GM12878 (cell line): ENCODE data around the gene IL36G. TPM values are rescaled to one million over a fixed set of nuclear protein-coding genes. Genes with fewer than 3 reads are reported as not detected.

ENCODE experiments used
- ATAC-seq: fragments of 200-7000 bp; cut with Tn5 transposase; 3 replicates; pipeline ENCODE4 v1.9.1; 2020; ENCODE audit warnings: mild to moderate bottlenecking, moderate library complexity
- BruUV-seq: library from RNA; stranded (reverse); fragments of 400-500 nt; replicated peaks from 2 replicates; lab custom pipeline; 2021; lab: Mats Ljungman, UMichigan
- CTCF ChIA-PET: fragments of 300-600 bp; sonication (Branson Sonifier 250); formaldehyde crosslinking; extraction: SDS; loops from one replicate; lab custom pipeline; 2021; ENCODE audit warnings: inconsistent platforms; lab: Yijun Ruan, JAX
- POLR2A ChIA-PET: fragments of 350-600 bp; formaldehyde crosslinking; extraction: SDS; loops from one replicate; lab custom pipeline; 2021; ENCODE audit warnings: inconsistent platforms; lab: Charles Lee
- RAD21 ChIA-PET: fragments of 300-600 bp; sonication (Branson Sonifier 250); formaldehyde crosslinking; loops from one replicate; lab custom pipeline; 2023; ENCODE audit warnings: antibody characterized with exemption; ENCODE audit not compliant: unreplicated experiment; lab: Charles Lee
- SMC1A ChIA-PET: fragments of 300-600 bp; sonication (Branson Sonifier 250); formaldehyde crosslinking; loops from one replicate; lab custom pipeline; 2023; ENCODE audit not compliant: unreplicated experiment, uncharacterized antibody; lab: Charles Lee
- DNase-seq: peaks from one replicate; pipeline ENCODE4 v3.0.0-alpha.2; 2011; ENCODE audit warnings: low read depth, low spot score
- FAIRE-seq: peaks from 3 replicates; lab custom pipeline; 2011; peaks lifted over from hg19 to GRCh38; lab: Jason Lieb, UNC
- H2AFZ ChIP-seq: 2 replicates; pipeline ENCODE4 v1.6.0; 2011; ENCODE audit warnings: low read depth, low read length, control low read depth; ENCODE audit not compliant: control insufficient read depth
- H3K27ac ChIP-seq: 2 replicates; pipeline ENCODE4 v1.5.1; 2011; ENCODE audit warnings: control low read depth; ENCODE audit not compliant: control insufficient read depth, insufficient read depth
- H3K27me3 ChIP-seq, 2 experiments: replicated peaks in 1 of 2; 2 replicates each; pipeline versions ENCODE4 v1.6.0 to v1.6.1; 2011; ENCODE audit warnings: low read length in 1 of 2; ENCODE audit not compliant: control insufficient read depth in 2 of 2, insufficient read depth in 2 of 2
- H3K36me3 ChIP-seq, 2 experiments: 2 replicates each; pipeline ENCODE4 v1.5.1; 2011; ENCODE audit warnings: low read length in 1 of 2; ENCODE audit not compliant: control insufficient read depth in 2 of 2, insufficient read depth in 2 of 2
- H3K4me1 ChIP-seq: 2 replicates; pipeline ENCODE4 v1.6.1; 2011; ENCODE audit warnings: mild to moderate bottlenecking, low read length, moderate library complexity, mixed read lengths; ENCODE audit not compliant: control insufficient read depth, insufficient read depth
- H3K4me2 ChIP-seq: 2 replicates; pipeline ENCODE4 v1.6.0; 2011; ENCODE audit warnings: control low read depth; ENCODE audit not compliant: control insufficient read depth, insufficient read depth
- H3K4me3 ChIP-seq: fragments of 200-600 bp; sonication (generic); 2 replicates; pipeline ENCODE4 v1.5.1; 2016
- H3K79me2 ChIP-seq: 2 replicates; pipeline ENCODE4 v1.6.0; 2011; ENCODE audit warnings: low read length; ENCODE audit not compliant: control insufficient read depth, insufficient read depth
- H3K9ac ChIP-seq: 2 replicates; pipeline ENCODE4 v1.8.0; 2011; ENCODE audit warnings: low read length, control low read depth, mixed read lengths; ENCODE audit not compliant: control insufficient read depth, insufficient read depth
- H3K9me3 ChIP-seq: replicated peaks from 3 replicates; pipeline ENCODE4 v1.5.1; 2011; ENCODE audit warnings: mild to moderate bottlenecking, low read length; ENCODE audit not compliant: control insufficient read depth, insufficient read depth
- H4K20me1 ChIP-seq: 2 replicates; pipeline ENCODE4 v1.6.0; 2011; ENCODE audit not compliant: control insufficient read depth, insufficient read depth
- CHD1 ChIP-seq: IDR thresholded peaks from 2 replicates; pipeline ENCODE4 v1.6.1; 2012; ENCODE audit warnings: low read depth, low read length, improper control_type of control experiment
- CREM ChIP-seq: IDR thresholded peaks from 2 replicates; pipeline ENCODE4 v1.6.1; 2014; ENCODE audit warnings: antibody characterized with exemption, low read depth
- CTCF ChIP-seq, 3 experiments: IDR thresholded peaks in 2 of 3; conservative IDR thresholded peaks in 1 of 3; 2 replicates each; pipeline ENCODE4 v1.5.1; 2011; ENCODE audit warnings: low read depth in 3 of 3, low read length in 3 of 3, mild to moderate bottlenecking in 3 of 3, control low read depth in 2 of 3, moderate library complexity in 2 of 3, inconsistent platforms in 1 of 3, mixed read lengths in 1 of 3; ENCODE audit not compliant: control insufficient read depth in 2 of 3, insufficient read depth in 1 of 3; ENCODE audit errors: extremely low read depth in 1 of 3
- DPF2 ChIP-seq: fragments of 450-650 bp; IDR thresholded peaks from 2 replicates; pipeline ENCODE4 v1.6.1; 2017; ENCODE audit warnings: mild to moderate bottlenecking
- E2F4 ChIP-seq: IDR thresholded peaks from 2 replicates; pipeline ENCODE4 v1.6.1; 2012; ENCODE audit warnings: low read depth, low read length, improper control_type of control experiment
- IKZF2 ChIP-seq, 2 experiments: fragments of 450-650 bp; IDR thresholded peaks; 2 replicates each; pipeline ENCODE4 v1.6.1; 2017; ENCODE audit warnings: mild to moderate bottlenecking in 2 of 2, moderate library complexity in 2 of 2
- NR2C2 ChIP-seq: IDR thresholded peaks from 2 replicates; pipeline ENCODE4 v1.6.1; 2011; ENCODE audit warnings: borderline replicate concordance, low read depth; ENCODE audit not compliant: control insufficient read depth, insufficient read length
- PAX8 ChIP-seq: fragments of 450-650 bp; IDR thresholded peaks from 2 replicates; pipeline ENCODE4 v1.6.1; 2017; ENCODE audit warnings: mild to moderate bottlenecking, moderate library complexity
- RCOR1 ChIP-seq: conservative IDR thresholded peaks from 2 replicates; pipeline ENCODE4 v1.6.1; 2012; ENCODE audit warnings: low read depth, low read length, improper control_type of control experiment
- ZNF687 ChIP-seq: fragments of 450-650 bp; IDR thresholded peaks from 2 replicates; pipeline ENCODE4 v1.6.1; 2017; ENCODE audit warnings: mild to moderate bottlenecking, moderate library complexity
- WGBS: methylation state at CpG from one replicate; pipeline ENCODE4 v1.1.6; 2016; ENCODE audit warnings: low lambda C conversion rate; ENCODE audit not compliant: insufficient replicate concordance, insufficient coverage; ENCODE audit errors: missing lambda C conversion rate; 5-methylcytosine and 5-hydroxymethylcytosine counted together
- in situ Hi-C: fragments of 300-500 bp; cut with MboI; formaldehyde crosslinking; loops from 9 replicates; pipeline ENCODE4 v1.14.3; 2018; ENCODE audit warnings: mixed read lengths
- intact Hi-C: fragments of 100-400 bp; cut with micrococcal nuclease; formaldehyde crosslinking; loops from one replicate; pipeline ENCODE4 v1.14.2; 2022; ENCODE audit not compliant: unreplicated experiment
- polyA plus RNA-seq, 11 experiments: library from polyadenylated mRNA; depleted of rRNA in 4 of 11; unstranded in 6 of 11; stranded (reverse) in 5 of 11; fragments of >200 nt; fragmentation: Nextera tagmentation in 4 of 11; fragmentation: Illumina TruSeq in 1 of 11; extraction: Ambion mirVana in 4 of 11; extraction: Trizol in 1 of 11; gene quantifications; 1 replicate in 1 of 11; 2 replicates in 10 of 11; pipeline versions ENCODE4 v1.2.1 to v1.2.3, GENCODE V29; 2011 to 2016; ENCODE audit warnings: inconsistent platforms in 2 of 11, missing spikeins in 2 of 11, low read depth in 1 of 11
- total RNA-seq, 4 experiments: library from RNA; depleted of rRNA in 3 of 4; stranded (reverse); fragments of >200 nt in 3 of 4; fragmentation: Illumina TruSeq in 1 of 4; extraction: Trizol in 1 of 4; gene quantifications; 2 replicates each; pipeline versions ENCODE4 v1.2.1 to v1.2.3, GENCODE V29; 2013 to 2021
- TF ChIP-seq, protein P1 (sequence below): IDR thresholded peaks from 2 replicates; pipeline ENCODE4 v1.6.1; 2012; ENCODE audit warnings: improper control_type of control experiment, low read depth, low read length; ENCODE audit not compliant: insufficient replicate concordance

The IL36G gene
- total and polyA plus RNA-seq, 10 of the 15 experiments (the other 5 are each of a cell fraction or from before 2014, with no cell fraction given) = 0.10 TPM; not detected in 9

DNA sequence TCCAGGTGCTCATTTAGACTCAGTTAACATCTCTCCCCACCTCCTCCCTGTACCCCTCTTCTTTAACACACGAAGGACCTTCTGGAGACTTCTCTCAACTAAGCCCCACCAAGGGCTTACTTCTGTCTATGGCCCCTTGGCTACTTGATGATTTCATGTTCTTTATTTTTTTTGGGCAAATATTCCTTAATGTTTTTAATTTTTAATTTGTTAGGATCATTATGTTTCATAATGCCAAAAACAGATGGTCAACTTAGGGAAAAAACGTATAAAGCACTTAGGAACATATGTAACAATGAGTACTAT, 40.9 kb upstream of the IL36G start:
- no peaks in the 10 kb centered on the region for H4K20me1 ChIP-seq
- no peak overlapping the region for H3K4me2 ChIP-seq
- in situ Hi-C loops (loop anchor here (5.0 kb wide), 1 partner anchor 185 kb away; no protein-coding TSS in a partner anchor), intact Hi-C loops (no loop called here)
- ATAC-seq (no peak), FAIRE-seq (no peak), DNase-seq (no peak)
- H3K27ac ChIP-seq = no peak overlapping the region
- H3K4me1 ChIP-seq = no peaks in the 10 kb centered on the region
- ChIA-PET RAD21 (no interaction called here), POLR2A (no interaction called here), CTCF (no interaction called here), SMC1A (no interaction called here)
- H3K9me3 ChIP-seq = no peaks in the 10 kb centered on the region
- WGBS = 2% methylated on average over 2 of the region's 2 CpGs
- no peaks in the 10 kb centered on the region for H3K36me3 ChIP-seq
- H3K9ac ChIP-seq = no peak overlapping the region
- H2AFZ ChIP-seq = no peak overlapping the region
- H3K4me3 ChIP-seq = no peak overlapping the region
- no peaks in the 10 kb centered on the region for H3K79me2 ChIP-seq
- H3K27me3 ChIP-seq = peaks cover 2% of the 10 kb centered on the region in 2 experiments; a peak in 1 of 4 replicates
- no peak for TF ChIP-seq DPF2
- TF ChIP-seq PAX8 = no peak
- no peak for TF ChIP-seq RCOR1
- TF ChIP-seq CHD1 = no peak
- no peak for TF ChIP-seq IKZF2 (IDR thresholded peaks at IDR 0.05)
- no peak for TF ChIP-seq CREM
- TF ChIP-seq ZNF687 = no peak
- TF ChIP-seq, protein P1, sequence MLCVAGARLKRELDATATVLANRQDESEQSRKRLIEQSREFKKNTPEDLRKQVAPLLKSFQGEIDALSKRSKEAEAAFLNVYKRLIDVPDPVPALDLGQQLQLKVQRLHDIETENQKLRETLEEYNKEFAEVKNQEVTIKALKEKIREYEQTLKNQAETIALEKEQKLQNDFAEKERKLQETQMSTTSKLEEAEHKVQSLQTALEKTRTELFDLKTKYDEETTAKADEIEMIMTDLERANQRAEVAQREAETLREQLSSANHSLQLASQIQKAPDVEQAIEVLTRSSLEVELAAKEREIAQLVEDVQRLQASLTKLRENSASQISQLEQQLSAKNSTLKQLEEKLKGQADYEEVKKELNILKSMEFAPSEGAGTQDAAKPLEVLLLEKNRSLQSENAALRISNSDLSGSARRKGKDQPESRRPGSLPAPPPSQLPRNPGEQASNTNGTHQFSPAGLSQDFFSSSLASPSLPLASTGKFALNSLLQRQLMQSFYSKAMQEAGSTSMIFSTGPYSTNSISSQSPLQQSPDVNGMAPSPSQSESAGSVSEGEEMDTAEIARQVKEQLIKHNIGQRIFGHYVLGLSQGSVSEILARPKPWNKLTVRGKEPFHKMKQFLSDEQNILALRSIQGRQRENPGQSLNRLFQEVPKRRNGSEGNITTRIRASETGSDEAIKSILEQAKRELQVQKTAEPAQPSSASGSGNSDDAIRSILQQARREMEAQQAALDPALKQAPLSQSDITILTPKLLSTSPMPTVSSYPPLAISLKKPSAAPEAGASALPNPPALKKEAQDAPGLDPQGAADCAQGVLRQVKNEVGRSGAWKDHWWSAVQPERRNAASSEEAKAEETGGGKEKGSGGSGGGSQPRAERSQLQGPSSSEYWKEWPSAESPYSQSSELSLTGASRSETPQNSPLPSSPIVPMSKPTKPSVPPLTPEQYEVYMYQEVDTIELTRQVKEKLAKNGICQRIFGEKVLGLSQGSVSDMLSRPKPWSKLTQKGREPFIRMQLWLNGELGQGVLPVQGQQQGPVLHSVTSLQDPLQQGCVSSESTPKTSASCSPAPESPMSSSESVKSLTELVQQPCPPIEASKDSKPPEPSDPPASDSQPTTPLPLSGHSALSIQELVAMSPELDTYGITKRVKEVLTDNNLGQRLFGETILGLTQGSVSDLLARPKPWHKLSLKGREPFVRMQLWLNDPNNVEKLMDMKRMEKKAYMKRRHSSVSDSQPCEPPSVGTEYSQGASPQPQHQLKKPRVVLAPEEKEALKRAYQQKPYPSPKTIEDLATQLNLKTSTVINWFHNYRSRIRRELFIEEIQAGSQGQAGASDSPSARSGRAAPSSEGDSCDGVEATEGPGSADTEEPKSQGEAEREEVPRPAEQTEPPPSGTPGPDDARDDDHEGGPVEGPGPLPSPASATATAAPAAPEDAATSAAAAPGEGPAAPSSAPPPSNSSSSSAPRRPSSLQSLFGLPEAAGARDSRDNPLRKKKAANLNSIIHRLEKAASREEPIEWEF = no peak
- TF ChIP-seq E2F4 = no peak
- TF ChIP-seq CTCF (IDR thresholded peaks at IDR 0.05 in 2 of 3, conservative IDR thresholded peaks at IDR 0.05 in 1 of 3; ENCODE audit: control insufficient read depth in 2 of 3, extremely low read depth in 1 of 3, insufficient read depth in 1 of 3, low read depth in 3 of 3, low read length in 3 of 3) = no peak
- TF ChIP-seq NR2C2 = no peak
- no TSS peak for BruUV-seq
